GM23338 (cell line): Measurements from ENCODE around the gene VPREB3. TPM values are rescaled to one million over a fixed set of nuclear protein-coding genes. Genes with fewer than 3 reads are reported as not detected.

Source experiments
- ATAC-seq: fragments of 200-7000 bp; cut with Tn5 transposase; 3 replicates; pipeline ENCODE4 v1.9.1; 2020
- DNase-seq: peaks from one replicate; pipeline ENCODE4 v3.0.0-alpha.2; 2015; ENCODE audit warnings: low spot score
- H2AFZ ChIP-seq: fragments of 200-600 bp; sonication (generic); 2 replicates; pipeline ENCODE4 v1.8.0; 2016; ENCODE audit warnings: antibody characterized with exemption, mild to moderate bottlenecking, moderate library complexity
- H3F3A ChIP-seq: fragments of 200-600 bp; sonication (generic); replicated peaks from 2 replicates; pipeline ENCODE4 v1.8.0; 2017; ENCODE audit warnings: antibody characterized with exemption, mixed run types, low read depth
- H3K27ac ChIP-seq: fragments of 200-600 bp; sonication (generic); 2 replicates; pipeline ENCODE4 v1.6.1; 2016; ENCODE audit warnings: low read depth
- H3K27me3 ChIP-seq: fragments of 200-600 bp; sonication (generic); 2 replicates; pipeline ENCODE4 v1.8.0; 2016; ENCODE audit warnings: mild to moderate bottlenecking, mixed run types, moderate library complexity; ENCODE audit not compliant: insufficient read depth
- H3K36me3 ChIP-seq: fragments of 200-600 bp; sonication (generic); 2 replicates; pipeline ENCODE4 v1.8.0; 2016; ENCODE audit warnings: mild to moderate bottlenecking; ENCODE audit not compliant: insufficient read depth
- H3K4me1 ChIP-seq: fragments of 200-600 bp; sonication (generic); 2 replicates; pipeline ENCODE4 v1.8.0; 2016; ENCODE audit warnings: mild to moderate bottlenecking, moderate library complexity; ENCODE audit not compliant: insufficient read depth
- H3K4me2 ChIP-seq: fragments of 200-600 bp; sonication (generic); 2 replicates; pipeline ENCODE4 v1.7.1; 2017; ENCODE audit warnings: mixed run types
- H3K4me3 ChIP-seq: fragments of 200-600 bp; sonication (generic); 2 replicates; pipeline ENCODE4 v1.6.1; 2016; ENCODE audit warnings: mixed run types
- H3K79me2 ChIP-seq: fragments of 200-600 bp; sonication (generic); replicated peaks from 2 replicates; pipeline ENCODE4 v1.8.0; 2017; ENCODE audit warnings: mild to moderate bottlenecking; ENCODE audit not compliant: insufficient read depth
- H3K9me2 ChIP-seq: fragments of 200-600 bp; sonication (generic); 2 replicates; pipeline ENCODE4 v1.8.0; 2017; ENCODE audit not compliant: insufficient read depth
- H4K20me1 ChIP-seq: fragments of 200-600 bp; sonication (generic); replicated peaks from 2 replicates; pipeline ENCODE4 v1.8.0; 2017; ENCODE audit warnings: mild to moderate bottlenecking; ENCODE audit not compliant: insufficient read depth
- H3K27ac Mint-ChIP-seq: 2 replicates; pipeline ENCODE4 v1.8.0; 2020; ENCODE audit warnings: inconsistent platforms, mild to moderate bottlenecking, moderate library complexity, mixed read lengths
- H3K27me3 Mint-ChIP-seq: 3 replicates; pipeline ENCODE4 v1.8.0; 2022; ENCODE audit warnings: low read depth, mild to moderate bottlenecking, moderate library complexity, mixed read lengths, inconsistent platforms; ENCODE audit not compliant: insufficient read depth, poor library complexity
- H3K36me3 Mint-ChIP-seq: 3 replicates; pipeline ENCODE4 v1.8.0; 2021; ENCODE audit warnings: low read depth, mild to moderate bottlenecking, inconsistent platforms, moderate library complexity, mixed read lengths
- H3K4me1 Mint-ChIP-seq: 3 replicates; pipeline ENCODE4 v1.8.0; 2020; ENCODE audit warnings: mild to moderate bottlenecking, inconsistent platforms, mixed read lengths
- H3K4me3 Mint-ChIP-seq: 3 replicates; pipeline ENCODE4 v1.8.0; 2021; ENCODE audit warnings: moderate library complexity, mild to moderate bottlenecking, inconsistent platforms, mixed read lengths
- H3K9me3 Mint-ChIP-seq: 3 replicates; pipeline ENCODE4 v1.8.0; 2020; ENCODE audit warnings: moderate library complexity, mild to moderate bottlenecking, inconsistent platforms, mixed read lengths
- CREB1 ChIP-seq: fragments of 250-450 bp; sonication (Bioruptor Pico); IDR thresholded peaks from 2 replicates; pipeline ENCODE4 v1.5.0; 2020; ENCODE audit warnings: low read depth, mild to moderate bottlenecking, moderate library complexity
- ETS1 ChIP-seq: IDR thresholded peaks from 2 replicates; pipeline ENCODE4 v1.6.1; 2016; ENCODE audit warnings: antibody characterized with exemption
- EZH2 ChIP-seq: fragments of 200-600 bp; sonication (generic); IDR thresholded peaks from one replicate; pipeline ENCODE4 v1.8.0; 2017; ENCODE audit warnings: antibody characterized with exemption, mild to moderate bottlenecking, low read depth; ENCODE audit not compliant: unreplicated experiment
- EZH2phosphoT487 ChIP-seq: fragments of 200-600 bp; sonication (generic); IDR thresholded peaks from one replicate; pipeline ENCODE4 v1.8.1; 2018; ENCODE audit warnings: antibody characterized with exemption; ENCODE audit not compliant: unreplicated experiment
- NANOG ChIP-seq: IDR thresholded peaks from 2 replicates; pipeline ENCODE4 v1.6.1; 2016; ENCODE audit warnings: antibody characterized with exemption, borderline replicate concordance
- REST ChIP-seq: IDR thresholded peaks from one replicate; pipeline ENCODE4 v1.6.1; 2018; ENCODE audit warnings: antibody characterized with exemption; ENCODE audit not compliant: unreplicated experiment
- STAT1 ChIP-seq: IDR thresholded peaks from one replicate; pipeline ENCODE4 v1.6.1; 2016; ENCODE audit warnings: antibody characterized with exemption; ENCODE audit not compliant: unreplicated experiment
- polyA plus RNA-seq: library from polyadenylated mRNA; unstranded; fragments of >200 nt; fragmentation: Nextera tagmentation; extraction: Ambion mirVana; gene quantifications from 2 replicates; pipeline ENCODE4 v1.2.1, GENCODE V29; 2016
- total RNA-seq: library from RNA; depleted of rRNA; stranded (reverse); fragments of >200 nt; shearing (Covaris generic); gene quantifications from 2 replicates; pipeline ENCODE4 v1.2.3, GENCODE V29; 2014

VPREB3 gene
- total and polyA plus RNA-seq, 2 experiments from 2014 or later = 1.1 TPM; not detected in 1

- no peaks in the 10 kb centered on the region for H3K27me3 ChIP-seq
- peaks cover 7% of the 10 kb centered on the region; the same call in 1 of the 2 replicates for H3K4me1 ChIP-seq
- TF ChIP-seq NANOG = no peak
- no peak for TF ChIP-seq REST
- no peak for TF ChIP-seq ETS1
- TF ChIP-seq EZH2 = no peak
- TF ChIP-seq CREB1 (CRISPR knock-in tag) = no peak
- no peak overlapping the region for H3K4me2 ChIP-seq
- H3K27ac ChIP-seq = no peak overlapping the region
- H3F3A ChIP-seq = 0 out of 2 replicates have a peak, but pooled peaks cover 4% of the 10 kb centered on the region
- peaks cover under 1% of the 10 kb centered on the region; the same call in 2 of the 3 replicates for H3K4me1 Mint-ChIP-seq
- H2AFZ ChIP-seq = no peak overlapping the region
- H3K9me3 Mint-ChIP-seq = no peaks in the 10 kb centered on the region
- H3K4me3 Mint-ChIP-seq = no peak overlapping the region
- H3K36me3 ChIP-seq = peaks cover 37% of the 10 kb centered on the region
- ATAC-seq (no peak), DNase-seq (no peak)
- H3K27me3 Mint-ChIP-seq = no peaks in the 10 kb centered on the region
- peaks cover 54% of the 10 kb centered on the region for H3K36me3 Mint-ChIP-seq
- no peak overlapping the region for H3K4me3 ChIP-seq
- H3K79me2 ChIP-seq = peaks cover 10% of the 10 kb centered on the region
- H3K27ac Mint-ChIP-seq = no peak overlapping the region
- H3K9me2 ChIP-seq = no peaks in the 10 kb centered on the region
- H4K20me1 ChIP-seq = peaks cover 13% of the 10 kb centered on the region
Measured at GRCh38 chr22:23712256-23712655, 42.0 kb downstream of the VPREB3 start.

- Histone ChIP-seq H3F3A (peaks cover 4% of the 10 kb centered on the region; the same call in 1 of the 2 replicates), H3K36me3 (peaks cover 62% of the 10 kb centered on the region), H4K20me1 (peaks cover 31% of the 10 kb centered on the region), H3K4me1 (no peaks in the 10 kb centered on the region), H3K79me2 (peaks cover 12% of the 10 kb centered on the region), H3K27ac (no peak overlapping the region), H2AFZ (no peak overlapping the region), H3K27me3 (no peaks in the 10 kb centered on the region), H3K4me2 (no peak overlapping the region), H3K9me2 (no peaks in the 10 kb centered on the region), H3K4me3 (no peak overlapping the region)
- ATAC-seq (no peak), DNase-seq (no peak)
- H3K4me3 Mint-ChIP-seq = no peak overlapping the region
- TF ChIP-seq EZH2phosphoT487 (no peak), STAT1 (no peak)
- no peaks in the 10 kb centered on the region for H3K4me1 Mint-ChIP-seq
- H3K36me3 Mint-ChIP-seq = peaks cover 75% of the 10 kb centered on the region
- no peak overlapping the region for H3K27ac Mint-ChIP-seq
- H3K9me3 Mint-ChIP-seq = no peaks in the 10 kb centered on the region
- no peaks in the 10 kb centered on the region for H3K27me3 Mint-ChIP-seq
Measured at GRCh38 chr22:23709107-23709506, 45.1 kb downstream of the VPREB3 start.
